Loucy (cell line): ENCODE measurements around the gene ZNF142.
A peak's percentile ranks its signal among the peaks of the same experiment; 100 is the strongest.
"Not testable (repeated sequence)": the region's sequence is repeated elsewhere in the genome, so short reads cannot be mapped to it uniquely, and the experiment has no call there.

ENCODE experiments used
- H2AFZ ChIP-seq: fragments of 200-600 bp; sonication (generic); 2 replicates; pipeline ENCODE4 v1.6.0; 2016; ENCODE audit warnings: antibody characterized with exemption, mild to moderate bottlenecking, low read length, moderate library complexity
- H3F3A ChIP-seq: fragments of 200-600 bp; 2 replicates; pipeline ENCODE4 v1.6.0; 2016; ENCODE audit warnings: antibody characterized with exemption, low read depth, mild to moderate bottlenecking
- H3K27me3 ChIP-seq: fragments of 200-600 bp; sonication (generic); 2 replicates; pipeline ENCODE4 v1.6.1; 2014; ENCODE audit warnings: low read length, mild to moderate bottlenecking; ENCODE audit not compliant: insufficient read depth, poor library complexity, severe bottlenecking
- H3K36me3 ChIP-seq: fragments of 200-600 bp; sonication (generic); 2 replicates; pipeline ENCODE4 v1.6.1; 2016; ENCODE audit warnings: low read length; ENCODE audit not compliant: insufficient read depth
- H3K4me1 ChIP-seq: fragments of 200-600 bp; sonication (generic); 2 replicates; pipeline ENCODE4 v1.5.1; 2014; ENCODE audit warnings: low read length, mild to moderate bottlenecking; ENCODE audit not compliant: insufficient read depth, poor library complexity, severe bottlenecking
- H3K4me2 ChIP-seq: fragments of 200-600 bp; sonication (generic); 2 replicates; pipeline ENCODE4 v1.6.0; 2014; ENCODE audit warnings: antibody characterized with exemption, low read length, low read depth, mild to moderate bottlenecking; ENCODE audit not compliant: poor library complexity, severe bottlenecking
- H3K4me3 ChIP-seq: fragments of 200-600 bp; sonication (generic); 2 replicates; pipeline ENCODE4 v1.5.1; 2014; ENCODE audit warnings: low read length, mild to moderate bottlenecking, mixed read lengths; ENCODE audit not compliant: poor library complexity, severe bottlenecking
- H3K79me2 ChIP-seq: fragments of 200-600 bp; sonication (generic); 2 replicates; pipeline ENCODE4 v1.6.1; 2014; ENCODE audit warnings: low read length; ENCODE audit not compliant: insufficient read depth
- H3K9ac ChIP-seq: fragments of 200-600 bp; sonication (generic); 2 replicates; pipeline ENCODE4 v1.6.0; 2014; ENCODE audit warnings: mild to moderate bottlenecking, low read depth, low read length, moderate library complexity; ENCODE audit not compliant: poor library complexity, severe bottlenecking
- H3K9me2 ChIP-seq: fragments of 200-600 bp; sonication (generic); replicated peaks from 2 replicates; pipeline ENCODE4 v1.6.1; 2016; ENCODE audit warnings: low read depth, low read length, mixed read lengths
- H3K9me3 ChIP-seq: fragments of 200-600 bp; sonication (generic); 2 replicates; pipeline ENCODE4 v1.6.1; 2014; ENCODE audit warnings: mild to moderate bottlenecking, antibody characterized with exemption, low read length, low read depth; ENCODE audit not compliant: insufficient read depth
- H4K20me1 ChIP-seq: fragments of 200-600 bp; sonication (generic); 2 replicates; pipeline ENCODE4 v1.6.0; 2014; ENCODE audit warnings: antibody characterized with exemption, low read length, mild to moderate bottlenecking; ENCODE audit not compliant: insufficient read depth, poor library complexity, severe bottlenecking
- EZH2phosphoT487 ChIP-seq: fragments of 200-600 bp; IDR thresholded peaks from 2 replicates; pipeline ENCODE4 v1.6.1; 2018; ENCODE audit warnings: antibody characterized with exemption, mild to moderate bottlenecking, moderate library complexity, borderline replicate concordance
- TF ChIP-seq, protein P1 (sequence below): fragments of 200-600 bp; sonication (generic); conservative IDR thresholded peaks from 2 replicates; pipeline ENCODE4 v1.5.1; 2014; ENCODE audit warnings: mild to moderate bottlenecking, antibody characterized with exemption, low read length

Gene ZNF142

DNA sequence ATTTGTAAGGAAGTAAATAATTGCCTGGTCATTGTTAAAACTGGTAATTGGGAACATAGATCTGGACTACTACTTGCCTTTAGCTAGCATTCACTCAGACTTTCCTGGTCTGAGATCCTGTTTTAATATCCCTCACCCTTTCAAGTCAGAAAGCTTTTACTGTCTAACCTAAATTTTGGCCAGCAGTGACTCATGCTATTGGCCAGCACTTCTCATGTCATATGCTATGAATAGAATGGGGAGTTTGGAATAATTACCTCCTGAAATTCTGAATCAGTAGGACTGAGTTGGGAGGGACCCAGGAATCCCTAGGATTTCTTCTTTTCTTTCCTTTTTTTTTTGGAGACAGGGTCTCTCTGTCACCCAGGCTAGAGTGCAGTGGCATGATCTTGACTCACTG lies 31.8 kb upstream of the ZNF142 start:
- no peaks in the 10 kb centered on the region for H3K9me3 ChIP-seq
- no peaks in the 10 kb centered on the region for H3K27me3 ChIP-seq
- H4K20me1 ChIP-seq = no peaks in the 10 kb centered on the region
- H3F3A ChIP-seq = no peaks in the 10 kb centered on the region
- no peaks in the 10 kb centered on the region for H3K79me2 ChIP-seq
- no peak overlapping the region for H3K4me2 ChIP-seq
- H3K9ac ChIP-seq = no peak overlapping the region
- H3K4me3 ChIP-seq = no peak overlapping the region
- no peak for TF ChIP-seq EZH2phosphoT487
- TF ChIP-seq, protein P1, sequence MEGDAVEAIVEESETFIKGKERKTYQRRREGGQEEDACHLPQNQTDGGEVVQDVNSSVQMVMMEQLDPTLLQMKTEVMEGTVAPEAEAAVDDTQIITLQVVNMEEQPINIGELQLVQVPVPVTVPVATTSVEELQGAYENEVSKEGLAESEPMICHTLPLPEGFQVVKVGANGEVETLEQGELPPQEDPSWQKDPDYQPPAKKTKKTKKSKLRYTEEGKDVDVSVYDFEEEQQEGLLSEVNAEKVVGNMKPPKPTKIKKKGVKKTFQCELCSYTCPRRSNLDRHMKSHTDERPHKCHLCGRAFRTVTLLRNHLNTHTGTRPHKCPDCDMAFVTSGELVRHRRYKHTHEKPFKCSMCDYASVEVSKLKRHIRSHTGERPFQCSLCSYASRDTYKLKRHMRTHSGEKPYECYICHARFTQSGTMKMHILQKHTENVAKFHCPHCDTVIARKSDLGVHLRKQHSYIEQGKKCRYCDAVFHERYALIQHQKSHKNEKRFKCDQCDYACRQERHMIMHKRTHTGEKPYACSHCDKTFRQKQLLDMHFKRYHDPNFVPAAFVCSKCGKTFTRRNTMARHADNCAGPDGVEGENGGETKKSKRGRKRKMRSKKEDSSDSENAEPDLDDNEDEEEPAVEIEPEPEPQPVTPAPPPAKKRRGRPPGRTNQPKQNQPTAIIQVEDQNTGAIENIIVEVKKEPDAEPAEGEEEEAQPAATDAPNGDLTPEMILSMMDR = no peak
- H3K36me3 ChIP-seq = no peaks in the 10 kb centered on the region
- no peaks in the 10 kb centered on the region for H3K9me2 ChIP-seq
- H2AFZ ChIP-seq = no peak overlapping the region
- H3K4me1 ChIP-seq = no peaks in the 10 kb centered on the region

DNA sequence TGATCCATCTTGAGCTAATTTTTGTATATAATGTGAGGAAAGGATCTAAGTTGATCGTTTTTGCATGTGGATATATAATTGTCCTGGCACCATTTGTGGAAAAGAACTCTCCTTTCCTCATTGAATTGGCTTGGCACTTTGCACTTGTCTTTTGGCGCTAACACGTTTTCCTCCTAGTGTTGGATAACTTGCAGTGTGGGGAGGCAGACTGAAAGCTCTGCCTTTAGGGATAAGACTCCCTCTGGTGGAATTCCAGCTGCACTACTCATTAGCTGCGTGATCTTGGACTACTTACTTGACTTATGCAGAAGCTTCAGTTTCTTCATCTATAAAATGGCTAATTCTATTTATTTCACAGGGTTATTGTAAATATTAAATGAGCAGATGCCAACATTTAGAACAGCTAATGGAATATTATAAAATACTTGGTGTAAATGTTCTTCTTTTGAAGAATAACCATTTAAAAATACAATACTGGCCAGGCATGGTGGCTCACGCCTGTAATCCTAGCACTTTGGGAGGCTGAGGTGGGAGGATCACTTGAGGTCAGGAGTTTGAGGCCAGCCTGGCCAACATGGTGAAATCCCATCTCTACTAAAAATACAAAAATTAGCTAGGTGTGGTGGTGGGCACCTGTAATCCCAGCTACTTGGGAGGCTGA lies 28.1 kb upstream of the ZNF142 start:
- not testable (repeated sequence) for H2AFZ ChIP-seq, H3F3A ChIP-seq, H3K4me2 ChIP-seq, H3K79me2 ChIP-seq, H3K4me1 ChIP-seq, H3K9me2 ChIP-seq, H4K20me1 ChIP-seq, H3K9ac ChIP-seq, H3K36me3 ChIP-seq, H3K9me3 ChIP-seq, H3K4me3 ChIP-seq, H3K27me3 ChIP-seq
- TF ChIP-seq, protein P1 = peak; percentile 81

DNA sequence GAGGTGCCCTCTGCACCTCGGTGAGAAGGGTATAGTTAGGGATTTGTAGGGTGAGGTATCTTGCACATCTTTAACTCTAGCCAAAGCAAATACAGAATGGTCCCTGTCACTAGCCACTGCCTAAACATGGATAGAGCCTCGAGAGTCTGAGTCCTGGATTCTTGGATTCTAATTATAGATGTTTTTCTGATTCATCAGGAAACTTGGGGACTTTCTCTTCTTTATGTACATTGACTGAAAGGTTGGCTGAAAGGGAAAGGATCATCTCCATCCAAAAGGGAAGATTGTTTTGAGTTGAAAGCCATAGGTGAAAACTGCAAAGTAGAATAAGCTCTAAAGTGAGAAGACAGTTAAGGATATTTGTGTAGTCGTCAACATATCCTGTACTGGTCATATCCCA lies 20.6 kb upstream of the ZNF142 start:
- Histone ChIP-seq H3K4me1 (no peaks in the 10 kb centered on the region), H3K9me3 (no peaks in the 10 kb centered on the region), H3K79me2 (no peaks in the 10 kb centered on the region), H3F3A (no peaks in the 10 kb centered on the region), H2AFZ (no peak overlapping the region), H3K9me2 (no peaks in the 10 kb centered on the region), H4K20me1 (no peaks in the 10 kb centered on the region), H3K36me3 (no peaks in the 10 kb centered on the region), H3K9ac (no peak overlapping the region), H3K27me3 (no peaks in the 10 kb centered on the region), H3K4me3 (no peak overlapping the region), H3K4me2 (no peak overlapping the region)
- no peak for TF ChIP-seq EZH2phosphoT487
- TF ChIP-seq, protein P1 = no peak
